GM12892 (cell line): ENCODE data around the gene SPTBN1.

Experiments used
- POLR2A ChIP-seq: IDR thresholded peaks from 2 replicates; pipeline ENCODE4 v1.6.1; 2011; ENCODE audit warnings: low read depth, low read length, control low read depth
- POLR2AphosphoS5 ChIP-seq: IDR thresholded peaks from 2 replicates; pipeline ENCODE4 v1.6.1; 2011; ENCODE audit warnings: low read depth, low read length, control low read depth
- TAF1 ChIP-seq: IDR thresholded peaks from 2 replicates; pipeline ENCODE4 v1.6.1; 2011; ENCODE audit warnings: low read depth, mild to moderate bottlenecking, control low read depth, low read length, borderline replicate concordance

- TF ChIP-seq POLR2A (no peak), TAF1 (no peak), POLR2AphosphoS5 (no peak)
These were observed 225.3 kb downstream of the SPTBN1 start for GRCh38 chr2:54681416-54681815.
